NCI-H82 treated with DMSO at 0.1 percent for 48 hours (cell line): ENCODE measurements around the gene NFAT5.

Experiments used
- DNase-seq: peaks from one replicate; lab custom pipeline; 2025; ENCODE audit not compliant: unreplicated experiment; lab: John Stamatoyannopoulos, UW

The NFAT5 gene

DNA sequence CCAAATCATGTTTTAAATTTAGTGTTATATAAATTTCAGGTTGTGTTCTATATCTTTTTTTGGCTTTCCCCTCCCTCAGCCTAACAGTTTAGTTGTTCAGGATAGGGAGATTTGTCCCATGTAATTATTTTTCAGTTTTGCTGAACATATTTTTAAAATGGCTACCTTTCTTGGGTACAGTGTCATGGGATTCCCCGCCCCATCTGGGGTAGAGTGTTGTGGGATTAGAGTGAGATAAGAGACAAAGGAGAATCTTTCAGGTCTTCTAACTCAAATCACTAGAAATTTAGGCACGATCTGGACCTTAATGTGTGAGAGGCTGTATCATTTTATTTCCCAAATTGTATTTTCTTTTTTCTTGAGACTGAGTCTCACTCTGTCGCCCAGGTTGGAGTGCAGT is 24.8 kb downstream of the NFAT5 start:
- DNase-seq = no peak

GRCh38 chr16:69593751-69594255 is 28.0 kb downstream of the NFAT5 start:
- no peak for DNase-seq

- DNase-seq = no peak
Measured at GRCh38 chr16:69595127-69596036, 29.6 kb downstream of the NFAT5 start.

- DNase-seq = no peak
Measured at GRCh38 chr16:69596801-69597200, 31.0 kb downstream of the NFAT5 start.

DNA sequence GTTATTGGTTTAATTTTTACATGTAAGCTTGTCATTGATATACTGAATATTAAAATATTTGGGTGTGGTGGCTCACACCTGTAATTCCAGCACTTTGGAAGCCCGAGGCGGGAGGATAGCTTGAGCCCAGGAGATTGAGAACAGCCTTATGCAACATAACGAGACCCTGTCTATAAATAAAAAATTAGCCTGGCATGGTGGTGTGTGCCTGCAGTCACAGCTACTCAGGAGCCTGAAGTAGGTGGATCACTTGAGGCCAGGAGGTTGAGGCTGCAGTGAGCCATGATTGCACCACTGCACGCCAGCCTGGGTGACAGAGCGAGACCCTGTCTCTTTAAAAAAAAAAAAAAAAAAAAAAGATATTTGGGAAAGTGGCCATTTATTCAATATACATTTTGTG is 32.3 kb downstream of the NFAT5 start:
- DNase-seq = no peak

DNA sequence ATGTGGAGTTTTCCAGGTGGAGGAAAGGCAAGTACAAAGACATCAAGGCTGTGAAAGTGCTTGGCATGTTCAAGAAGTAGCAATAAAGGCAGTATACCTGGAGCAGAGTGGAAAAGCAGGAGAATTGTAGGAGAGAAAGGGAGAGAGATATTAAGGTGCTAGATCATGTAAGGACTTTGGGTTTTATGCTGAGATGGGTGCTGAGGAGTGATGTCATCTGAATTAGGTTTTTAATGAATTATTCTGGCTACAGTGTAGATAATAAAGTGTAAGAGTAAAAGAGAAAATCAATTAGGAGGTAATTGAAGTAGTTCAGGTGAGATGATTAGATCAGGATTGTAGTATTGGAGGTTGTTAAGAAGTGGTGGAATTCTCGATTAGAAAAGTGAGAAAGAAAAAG is 34.0 kb downstream of the NFAT5 start:
- no peak for DNase-seq

- DNase-seq = no peak
Measured at GRCh38 chr16:69600202-69600601, 34.4 kb downstream of the NFAT5 start.

- DNase-seq = no peak
Measured at GRCh38 chr16:69601250-69601649, 35.5 kb downstream of the NFAT5 start.

- DNase-seq = no peak
Measured at GRCh38 chr16:69606985-69607384, 41.2 kb downstream of the NFAT5 start.

DNA sequence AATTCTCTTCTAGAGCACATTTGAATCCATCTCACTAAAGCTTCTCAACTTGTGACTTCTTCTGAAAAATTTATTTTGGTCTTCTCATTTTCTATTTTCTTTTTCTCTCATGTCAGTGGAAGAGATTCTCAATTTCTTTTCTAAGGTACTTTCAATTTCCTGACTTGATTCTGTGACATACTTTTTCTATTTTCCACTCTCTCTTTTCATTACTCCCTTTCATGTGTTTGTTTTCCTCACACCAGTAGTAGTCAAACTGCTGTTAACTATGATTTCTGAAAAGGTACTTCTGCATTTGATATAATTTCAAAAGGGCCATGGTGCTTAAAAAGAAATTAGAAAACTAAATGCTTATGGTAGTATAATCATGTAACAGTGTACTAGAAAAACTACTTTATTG is 41.9 kb downstream of the NFAT5 start:
- no peak for DNase-seq

DNA sequence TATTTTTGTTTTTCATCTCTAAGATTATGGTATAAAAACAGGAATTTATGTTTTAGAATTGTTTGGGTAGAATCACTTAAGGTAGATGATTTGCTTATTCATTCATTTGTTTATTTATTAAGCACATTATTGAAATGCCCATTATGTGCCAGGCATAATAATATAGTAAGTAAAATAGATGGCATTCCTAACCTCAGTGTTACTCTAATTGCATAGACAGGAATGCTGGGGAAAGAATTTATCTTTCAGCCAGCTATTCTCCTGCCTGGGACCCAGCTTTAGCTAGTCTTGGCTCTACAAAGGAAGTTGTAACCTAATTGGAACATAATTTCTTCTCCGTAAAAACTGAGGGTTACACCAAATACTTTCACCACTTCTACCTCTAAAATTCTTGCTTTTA is 44.6 kb downstream of the NFAT5 start:
- DNase-seq = no peak

GRCh38 chr16:69611103-69611640 is 45.4 kb downstream of the NFAT5 start:
- DNase-seq = no peak

DNA sequence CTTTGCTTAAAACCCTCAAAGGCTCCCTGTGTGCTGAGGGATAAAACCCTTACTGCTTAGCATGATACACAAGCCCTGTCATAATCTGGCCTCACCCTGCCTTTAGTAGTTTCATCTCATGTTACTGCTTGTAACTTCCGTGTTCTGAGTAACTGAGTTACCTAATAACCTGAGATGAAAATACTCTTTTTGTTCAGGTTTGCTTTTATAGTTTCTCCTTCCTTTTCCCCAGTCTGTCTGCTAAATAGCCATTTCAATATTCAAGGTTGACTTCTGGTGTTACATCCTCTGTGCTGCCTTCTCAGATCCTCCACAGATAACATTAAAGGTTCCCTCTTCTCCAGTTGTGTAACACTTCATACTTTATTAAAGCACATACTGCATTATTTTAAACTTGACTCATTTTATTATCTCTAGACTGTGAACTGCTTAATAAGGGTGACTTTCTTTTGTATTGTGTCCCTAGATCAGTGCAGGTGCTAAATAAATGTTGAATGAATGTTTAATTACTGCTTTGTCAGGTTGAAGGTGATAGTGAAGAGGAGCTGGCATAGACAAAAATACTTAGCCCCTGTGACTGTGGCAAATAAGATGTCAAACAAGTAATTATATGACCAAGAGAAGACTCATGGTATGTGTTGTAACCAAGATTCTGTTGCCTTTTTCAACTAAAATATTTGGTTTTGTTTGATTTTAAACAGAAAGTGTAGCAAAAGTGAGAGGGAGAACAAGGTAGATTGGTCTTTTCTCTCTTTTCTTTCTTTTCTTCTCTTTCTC is 47.8 kb downstream of the NFAT5 start:
- peak; percentile 91 for DNase-seq

- DNase-seq = no peak
Measured at GRCh38 chr16:69615528-69615927, 49.8 kb downstream of the NFAT5 start.

DNA sequence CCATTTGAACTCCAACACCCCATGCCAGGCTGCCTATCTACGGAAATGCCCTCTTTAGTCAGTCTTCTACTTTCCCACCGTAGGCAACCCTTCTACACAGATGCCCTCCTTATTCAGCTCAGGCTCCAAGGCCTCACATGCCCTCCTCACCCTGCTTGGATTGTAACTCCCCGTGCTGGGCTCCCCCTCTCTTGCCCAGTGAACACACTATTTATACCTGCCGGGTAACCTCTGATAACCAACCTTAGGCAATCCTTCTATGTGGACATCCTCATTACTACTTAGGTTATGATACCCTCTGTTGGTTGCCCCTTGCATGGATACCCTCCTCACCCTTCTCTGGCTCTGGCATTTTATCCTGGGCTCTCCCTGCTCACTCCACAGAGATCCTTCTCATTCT is 50.3 kb downstream of the NFAT5 start:
- DNase-seq = no peak

GRCh38 chr16:69618307-69618706 is 52.5 kb downstream of the NFAT5 start:
- DNase-seq = no peak

GRCh38 chr16:69618721-69619120 is 53.0 kb downstream of the NFAT5 start:
- no peak for DNase-seq

DNA sequence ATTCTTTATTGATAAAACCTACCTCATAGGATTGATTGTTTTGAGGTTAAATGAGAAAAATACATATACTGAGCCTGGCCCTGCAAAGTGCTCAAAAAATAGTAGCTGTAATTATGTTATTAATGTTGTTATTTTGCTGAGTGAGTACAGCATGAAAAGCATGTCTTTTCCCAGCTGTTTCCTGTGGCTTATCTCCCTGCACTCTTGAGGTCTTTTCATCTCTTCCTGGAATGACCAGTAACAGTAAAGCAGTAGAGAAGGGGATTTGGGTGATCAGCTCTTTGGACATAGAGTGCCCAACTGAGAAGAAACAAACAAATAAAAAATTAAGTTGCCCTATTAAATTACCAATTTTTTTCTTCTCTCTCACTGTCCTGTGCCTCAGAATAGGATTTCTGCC is 53.7 kb downstream of the NFAT5 start:
- DNase-seq = no peak

DNA sequence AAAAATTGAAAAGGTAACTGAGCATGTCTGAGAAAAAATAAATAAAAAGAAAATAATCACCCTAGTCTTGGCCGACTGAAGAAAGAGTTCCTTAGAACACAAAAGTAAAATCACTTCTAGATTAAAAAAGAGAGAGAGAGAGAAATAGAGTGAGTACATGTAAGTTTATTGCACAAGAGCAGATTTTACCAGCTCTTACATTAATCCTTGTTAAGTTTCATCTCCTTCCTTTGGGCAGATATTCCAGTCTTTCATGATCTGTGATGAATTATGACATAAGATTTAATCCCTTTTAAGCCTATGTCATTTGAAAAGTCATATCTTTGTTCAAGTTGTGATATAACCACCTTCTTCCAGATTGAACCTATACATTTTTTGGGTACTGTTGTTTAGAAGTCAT is 54.8 kb downstream of the NFAT5 start:
- no peak for DNase-seq

DNA sequence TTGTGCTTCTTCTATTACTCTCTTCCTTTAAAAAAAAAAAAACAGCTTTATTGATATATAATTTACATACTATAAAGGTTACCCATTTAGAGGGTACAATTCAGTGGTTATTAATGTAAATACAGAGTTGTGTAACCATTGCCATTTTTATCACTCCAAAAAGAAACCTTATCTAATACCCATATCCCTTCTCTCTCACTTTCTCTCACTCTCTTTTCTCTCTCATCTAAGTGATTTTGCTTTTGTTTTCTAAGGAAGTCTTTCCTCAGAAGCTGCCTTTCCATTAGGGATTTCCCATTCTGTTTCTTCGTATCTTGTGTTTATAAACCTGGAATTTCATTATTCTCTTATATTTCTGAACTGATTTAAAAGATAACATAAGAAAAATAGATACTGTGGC is 55.5 kb downstream of the NFAT5 start:
- DNase-seq = no peak

DNA sequence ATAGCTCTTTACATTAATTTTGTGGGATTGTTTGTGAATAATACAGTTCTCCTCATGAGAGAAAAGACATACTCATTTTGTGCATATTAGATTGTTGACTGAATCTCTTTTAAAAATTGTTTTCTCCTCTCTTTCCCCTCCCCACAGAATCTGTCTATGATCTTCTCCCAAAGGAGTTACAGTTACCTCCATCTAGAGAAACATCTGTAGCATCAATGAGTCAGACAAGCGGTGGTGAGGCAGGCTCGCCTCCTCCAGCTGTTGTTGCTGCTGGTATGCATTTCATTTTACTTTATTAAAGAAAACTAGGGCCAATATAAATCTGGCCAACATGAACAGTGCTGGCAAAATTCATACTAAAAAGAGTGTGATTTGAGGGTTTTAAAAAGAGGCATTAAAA is 60.5 kb downstream of the NFAT5 start:
- DNase-seq = no peak

DNA sequence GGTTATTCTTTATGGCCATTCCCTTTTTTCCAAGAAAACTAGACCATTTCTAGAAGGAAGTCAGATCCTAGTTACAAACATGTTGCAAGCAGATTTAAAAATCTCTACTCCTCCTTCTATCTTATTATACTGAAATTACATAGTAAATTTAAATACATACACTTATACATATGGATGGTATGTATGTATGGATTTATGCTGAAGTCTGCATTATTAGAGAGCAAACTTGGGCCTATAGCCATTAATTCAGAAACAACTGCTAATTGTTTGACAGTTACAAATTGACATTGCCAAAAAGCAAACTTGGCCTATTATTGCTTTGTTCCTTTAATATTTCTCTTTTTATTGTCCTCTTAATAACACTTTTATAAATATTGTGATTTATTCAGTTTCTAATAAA is 67.1 kb downstream of the NFAT5 start:
- DNase-seq = no peak
